ENCODE measurements around the gene LRP2. TPM values are rescaled to one million over a fixed set of nuclear protein-coding genes. Genes with fewer than 3 reads are reported as not detected.
"Not testable (repeated sequence)": the region's sequence is repeated elsewhere in the genome, so short reads cannot be mapped to it uniquely, and the experiment has no call there.

The LRP2 gene
- total RNA-seq, 4 donors from 2014 or later = 154 to 310 (median 184) TPM

GRCh38 chr2:169339657-169340056 lies 22.7 kb downstream of the LRP2 start:
- Histone ChIP-seq H3K27ac (peak overlapping the region in 1 of 3 donors; percentile 93), H3K4me1 (peaks cover 41 to 58% of the 10 kb centered on the region in 2 donors), H3K36me3 (no peaks in the 10 kb centered on the region), H3K27me3 (no peaks in the 10 kb centered on the region), H3K4me3 (replicated peaks in 1 of 3) (no peak overlapping the region), H3K9me3 (no peaks in the 10 kb centered on the region)
- WGBS, 2 donors = 78 to 89% methylated on average over 2 of the region's 2 CpGs
- intact Hi-C loops (cut with DNase I) = no loop called here
- DNase-seq = no peak
- TF ChIP-seq CTCF (IDR thresholded peaks at IDR 0.05) (no peak), POLR2A (IDR thresholded peaks at IDR 0.05) (no peak)

GRCh38 chr2:169336695-169337094 lies 25.6 kb downstream of the LRP2 start:
- H3K36me3 ChIP-seq = no peaks in the 10 kb centered on the region
- peak overlapping the region in 2 of 3 donors; percentile 32 to 57 for H3K27ac ChIP-seq
- H3K9me3 ChIP-seq = no peaks in the 10 kb centered on the region
- no peak for TF ChIP-seq CTCF (IDR thresholded peaks at IDR 0.05)
- no peak for TF ChIP-seq POLR2A (IDR thresholded peaks at IDR 0.05)
- WGBS, 2 donors = 54 to 62% methylated on average over 5 of the region's 5 CpGs
- peaks cover 26 to 35% of the 10 kb centered on the region in 2 donors for H3K4me1 ChIP-seq
- no peaks in the 10 kb centered on the region for H3K27me3 ChIP-seq
- intact Hi-C loops (cut with DNase I) = no loop called here
- no peak for DNase-seq
- H3K4me3 ChIP-seq (replicated peaks in 1 of 3) = no peak overlapping the region

- intact Hi-C loops (cut with DNase I) = no loop called here
- H3K4me3 ChIP-seq (replicated peaks in 1 of 3) = no peak overlapping the region
- WGBS, 2 donors = 64 to 67% methylated on average over 6 of the region's 6 CpGs
- H3K9me3 ChIP-seq = no peaks in the 10 kb centered on the region
- H3K27me3 ChIP-seq = no peaks in the 10 kb centered on the region
- no peaks in the 10 kb centered on the region for H3K36me3 ChIP-seq
- no peak for TF ChIP-seq CTCF (IDR thresholded peaks at IDR 0.05)
- TF ChIP-seq POLR2A (IDR thresholded peaks at IDR 0.05) = no peak
- H3K4me1 ChIP-seq = peaks cover 22 to 29% of the 10 kb centered on the region in 2 donors
- DNase-seq = no peak
- H3K27ac ChIP-seq = peak overlapping the region in 1 of 3 donors; percentile 27
Observed at GRCh38 chr2:169330555-169331198, 31.7 kb downstream of the LRP2 start.

GRCh38 chr2:169329688-169330554 lies 32.4 kb downstream of the LRP2 start:
- intact Hi-C loops (cut with DNase I) = no loop called here
- H3K4me1 ChIP-seq = peaks cover 29 to 36% of the 10 kb centered on the region in 2 donors
- H3K9me3 ChIP-seq = no peaks in the 10 kb centered on the region
- no peaks in the 10 kb centered on the region for H3K36me3 ChIP-seq
- WGBS, 2 donors = 90 to 91% methylated on average over 5 to 8 of the region's 8 CpGs
- no peaks in the 10 kb centered on the region for H3K27me3 ChIP-seq
- TF ChIP-seq CTCF (IDR thresholded peaks at IDR 0.05) (no peak), POLR2A (IDR thresholded peaks at IDR 0.05) (no peak)
- H3K4me3 ChIP-seq (replicated peaks in 1 of 3) = no peak overlapping the region
- no peak for DNase-seq
- H3K27ac ChIP-seq = no peak overlapping the region

- intact Hi-C loops (cut with DNase I) = no loop called here
- WGBS, 2 donors = 91 to 95% methylated on average over 3 of the region's 3 CpGs
Observed at GRCh38 chr2:169328785-169329184, 33.5 kb downstream of the LRP2 start.

GRCh38 chr2:169327837-169328236 lies 34.5 kb downstream of the LRP2 start:
- DNase-seq; H3K27ac ChIP-seq; H3K36me3 ChIP-seq; intact Hi-C loops (cut with DNase I); H3K9me3 ChIP-seq; H3K4me3 ChIP-seq (replicated peaks in 1 of 3); H3K27me3 ChIP-seq: not testable (repeated sequence)
- WGBS, 2 donors = no CpG with 5 or more reads among the region's 33 CpGs
- peaks cover 39 to 48% of the 10 kb centered on the region in 2 donors for H3K4me1 ChIP-seq

More at GRCh38 chr2:169328785-169329184, 33.5 kb downstream of the LRP2 start:
- H3K36me3 ChIP-seq = no peaks in the 10 kb centered on the region
- no peak overlapping the region for H3K27ac ChIP-seq
- no peak for DNase-seq
- H3K4me1 ChIP-seq = peaks cover 36 to 39% of the 10 kb centered on the region in 2 donors
- TF ChIP-seq POLR2A (IDR thresholded peaks at IDR 0.05) = no peak
- TF ChIP-seq CTCF (IDR thresholded peaks at IDR 0.05) = no peak
- no peaks in the 10 kb centered on the region for H3K27me3 ChIP-seq
- no peak overlapping the region for H3K4me3 ChIP-seq (replicated peaks in 1 of 3)
- H3K9me3 ChIP-seq = no peaks in the 10 kb centered on the region

- H3K27me3 ChIP-seq; H3K36me3 ChIP-seq; H3K27ac ChIP-seq; DNase-seq; H3K9me3 ChIP-seq; intact Hi-C loops (cut with DNase I); H3K4me3 ChIP-seq (replicated peaks in 1 of 3): not testable (repeated sequence)
- WGBS, 2 donors = 66 to 95% methylated on average over 3 to 4 of the region's 4 CpGs
- H3K4me1 ChIP-seq = peaks cover 29 to 37% of the 10 kb centered on the region in 2 donors
Observed at GRCh38 chr2:169325886-169326285, 36.4 kb downstream of the LRP2 start.

All from thyroid gland (tissue), 4 donors.